K562 (cell line): ENCODE results near the gene FLT1. TPM values are rescaled to one million over a fixed set of nuclear protein-coding genes. Genes with fewer than 3 reads are reported as not detected.

Experiments used
- AFF4 ChIP-seq: sonication (generic); formaldehyde crosslinking; IDR thresholded peaks from 2 replicates; pipeline ENCODE4 v1.8.0; 2023; ENCODE audit warnings: mild to moderate bottlenecking, missing genetic modification reagents
- CBFA2T3 ChIP-seq: fragments of 450-650 bp; IDR thresholded peaks from 2 replicates; pipeline ENCODE4 v1.6.1; 2017
- CBFB ChIP-seq: sonication (generic); formaldehyde crosslinking; IDR thresholded peaks from 2 replicates; pipeline ENCODE4 v1.4.0; 2020; ENCODE audit warnings: mild to moderate bottlenecking, missing genetic modification reagents
- CHD7 ChIP-seq: fragments of 200-600 bp; sonication (generic); IDR thresholded peaks from one replicate; pipeline ENCODE4 v1.6.1; 2012; ENCODE audit warnings: mild to moderate bottlenecking, low read depth, low read length, inconsistent platforms
- DIDO1 ChIP-seq: fragments of 450-650 bp; IDR thresholded peaks from 2 replicates; pipeline ENCODE4 v1.6.1; 2016; ENCODE audit warnings: low read depth, missing biosample characterization, missing genetic modification characterization
- MCM7 ChIP-seq, 2 experiments: fragments of 450-650 bp; IDR thresholded peaks; 2 replicates each; pipeline ENCODE4 v1.6.1; 2016 to 2018
- NFE2L1 ChIP-seq: fragments of 450-650 bp; IDR thresholded peaks from 2 replicates; pipeline ENCODE4 v1.6.1; 2016; ENCODE audit warnings: missing genetic modification characterization, low read depth, mild to moderate bottlenecking, missing compliant biosample characterization, moderate library complexity, borderline replicate concordance
- RBFOX2 ChIP-seq: fragments of 200-400 bp; formaldehyde crosslinking; IDR thresholded peaks from 2 replicates; pipeline ENCODE4 v1.6.1; 2017; ENCODE audit warnings: low read depth, mild to moderate bottlenecking, low read length, moderate library complexity
- RBM22 ChIP-seq: fragments of 200-400 bp; formaldehyde crosslinking; IDR thresholded peaks from 2 replicates; pipeline ENCODE4 v1.6.1; 2018; ENCODE audit warnings: low read length, low read depth; ENCODE audit not compliant: poor library complexity, severe bottlenecking
- RCOR1 ChIP-seq, 2 experiments: IDR thresholded peaks; 2 replicates each; pipeline ENCODE4 v1.6.1; 2012; ENCODE audit warnings: low read depth in 2 of 2, low read length in 2 of 2, borderline replicate concordance in 1 of 2, improper control_type of control experiment in 1 of 2
- TBP ChIP-seq: optimal IDR thresholded peaks from 2 replicates; pipeline ENCODE3; 2011; ENCODE audit warnings: low read depth, low read length, improper control_type of control experiment
- ZC3H8 ChIP-seq: fragments of 450-650 bp; IDR thresholded peaks from 2 replicates; pipeline ENCODE4 v1.6.1; 2017
- ZNF384 ChIP-seq: IDR thresholded peaks from 2 replicates; pipeline ENCODE4 v1.6.1; 2012; ENCODE audit warnings: low read depth, low read length, improper control_type of control experiment
- polyA plus RNA-seq, 8 experiments: library from polyadenylated mRNA; depleted of rRNA in 4 of 8; stranded (reverse) in 5 of 8; unstranded in 3 of 8; fragments of >200 nt; fragmentation: Nextera tagmentation in 2 of 8; fragmentation: Illumina TruSeq in 1 of 8; extraction: Ambion mirVana in 2 of 8; extraction: Trizol in 1 of 8; gene quantifications; 2 replicates each; pipeline versions ENCODE4 v1.2.1 to v1.2.3, GENCODE V29; 2011 to 2014; ENCODE audit warnings: inconsistent platforms in 1 of 8, missing spikeins in 1 of 8
- total RNA-seq, 7 experiments: library from RNA; depleted of rRNA in 6 of 7; stranded (reverse); fragments of >200 nt in 6 of 7; fragmentation: Illumina TruSeq in 2 of 7; extraction: Trizol in 2 of 7; gene quantifications; 2 replicates each; pipeline versions ENCODE4 v1.2.1 to v1.2.3, GENCODE V29; 2011 to 2021; ENCODE audit warnings: low replicate concordance in 1 of 7

FLT1 gene
- total and polyA plus RNA-seq, 9 of the 15 experiments (the other 6 are each of a cell fraction or from before 2014, with no cell fraction given): 0.01 to 2.0 (median 0.22) TPM

DNA sequence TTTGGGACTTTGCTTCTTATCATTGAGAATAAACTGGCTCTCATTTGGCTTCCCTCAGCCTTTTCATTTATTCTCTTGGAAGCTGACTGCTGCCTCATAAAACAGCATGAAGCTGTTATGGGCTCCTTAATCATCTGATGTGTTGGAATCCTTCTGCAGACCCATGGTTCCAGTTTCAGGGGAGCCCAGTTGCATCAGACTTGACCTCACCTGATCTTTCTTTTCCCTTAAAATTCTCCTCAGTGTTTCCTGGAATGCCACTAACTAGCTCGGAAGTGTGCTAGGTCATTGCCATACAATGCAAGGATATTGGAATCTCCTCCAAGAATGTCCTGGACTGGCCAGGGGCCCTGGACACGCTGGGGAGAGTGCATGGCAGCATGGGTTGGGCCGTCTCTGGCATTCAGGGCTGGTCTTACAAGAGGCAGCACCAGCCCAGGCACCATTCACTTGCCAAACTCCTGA, 158.7 kb downstream of the FLT1 start (continued):
- TF ChIP-seq CHD7: no peak
- TF ChIP-seq ZNF384: no peak
- TF ChIP-seq CBFB (CRISPR knock-in tag): no peak
- no peak for TF ChIP-seq NFE2L1 (tag)
- no peak for TF ChIP-seq ZC3H8
- TF ChIP-seq RBM22: no peak
- TF ChIP-seq CBFA2T3: no peak
- no peak for TF ChIP-seq DIDO1 (tag)
- TF ChIP-seq RCOR1 (IDR thresholded peaks at IDR 0.05; ENCODE audit: borderline replicate concordance in 1 of 2, low read depth in 2 of 2, low read length in 2 of 2): no peak
- TF ChIP-seq AFF4 (CRISPR knock-in tag): no peak
- no peak for TF ChIP-seq RBFOX2
- no peak for TF ChIP-seq TBP
- TF ChIP-seq MCM7 (IDR thresholded peaks at IDR 0.05): no peak
